ENCODE results near the gene ZNF689. TPM values are rescaled to one million over a fixed set of nuclear protein-coding genes. Genes with fewer than 3 reads are reported as not detected.

Gene ZNF689
- total and polyA plus RNA-seq, 2 of the 13 experiments (the other 11 are each of a cell fraction or from before 2014, with no cell fraction given) = 9.7 to 19.5 TPM

- no peak for TF ChIP-seq CEBPB (IDR thresholded peaks at IDR 0.05; ENCODE audit: borderline replicate concordance, low read depth, low read length)
- no peak for TF ChIP-seq ZNF549 (CRISPR knock-in tag; IDR thresholded peaks at IDR 0.05)
- no peak for TF ChIP-seq ZNF644 (CRISPR knock-in tag; IDR thresholded peaks at IDR 0.05; ENCODE audit: low read depth)
- no peak for TF ChIP-seq ZNF841 (CRISPR knock-in tag; IDR thresholded peaks at IDR 0.05; ENCODE audit: borderline replicate concordance)
- peak; percentile 27; the same call in 1 of the 2 replicates for TF ChIP-seq ZBTB10 (CRISPR knock-in tag; IDR thresholded peaks at IDR 0.05; ENCODE audit: borderline replicate concordance)
- peak; percentile 29; the same call in 1 of the 2 replicates for TF ChIP-seq HDAC2 (CRISPR knock-in tag; IDR thresholded peaks at IDR 0.05)
- no peak for TF ChIP-seq NONO (IDR thresholded peaks at IDR 0.05)
- TF ChIP-seq NONO (CRISPR knock-in tag; conservative IDR thresholded peaks at IDR 0.05) = peak; percentile 93
- TF ChIP-seq MLXIP (CRISPR knock-in tag; IDR thresholded peaks at IDR 0.05; ENCODE audit: borderline replicate concordance) = no peak
- TF ChIP-seq ERF (CRISPR knock-in tag; IDR thresholded peaks at IDR 0.05) = peak; percentile 86; the same call in 1 of the 2 replicates
- no peak for TF ChIP-seq FUBP1 (CRISPR knock-in tag; IDR thresholded peaks at IDR 0.05; ENCODE audit: borderline replicate concordance)
- TF ChIP-seq, protein P1, sequence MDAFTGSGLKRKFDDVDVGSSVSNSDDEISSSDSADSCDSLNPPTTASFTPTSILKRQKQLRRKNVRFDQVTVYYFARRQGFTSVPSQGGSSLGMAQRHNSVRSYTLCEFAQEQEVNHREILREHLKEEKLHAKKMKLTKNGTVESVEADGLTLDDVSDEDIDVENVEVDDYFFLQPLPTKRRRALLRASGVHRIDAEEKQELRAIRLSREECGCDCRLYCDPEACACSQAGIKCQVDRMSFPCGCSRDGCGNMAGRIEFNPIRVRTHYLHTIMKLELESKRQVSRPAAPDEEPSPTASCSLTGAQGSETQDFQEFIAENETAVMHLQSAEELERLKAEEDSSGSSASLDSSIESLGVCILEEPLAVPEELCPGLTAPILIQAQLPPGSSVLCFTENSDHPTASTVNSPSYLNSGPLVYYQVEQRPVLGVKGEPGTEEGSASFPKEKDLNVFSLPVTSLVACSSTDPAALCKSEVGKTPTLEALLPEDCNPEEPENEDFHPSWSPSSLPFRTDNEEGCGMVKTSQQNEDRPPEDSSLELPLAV (CRISPR knock-in tag; conservative IDR thresholded peaks at IDR 0.05; ENCODE audit: low read depth) = no peak
- TF ChIP-seq TEAD3 (CRISPR knock-in tag; optimal IDR thresholded peaks at IDR 0.05; ENCODE audit: borderline replicate concordance) = peak; percentile 13
- TF ChIP-seq ZBTB7B (CRISPR knock-in tag; IDR thresholded peaks at IDR 0.05) = peak; percentile 38
- TF ChIP-seq TCF7 (IDR thresholded peaks at IDR 0.05; ENCODE audit: low read depth) = 0 out of 2 replicates have a peak, but pooled peaks have one; percentile 12
- TF ChIP-seq ZNF598 (CRISPR knock-in tag; IDR thresholded peaks at IDR 0.05; ENCODE audit: borderline replicate concordance) = no peak; the same call in none of the 2 replicates
- TF ChIP-seq ZNF567 (CRISPR knock-in tag; IDR thresholded peaks at IDR 0.05; ENCODE audit: borderline replicate concordance) = no peak
- no peak; the same call in 1 of the 2 replicates for TF ChIP-seq SP140L (CRISPR knock-in tag; IDR thresholded peaks at IDR 0.05; ENCODE audit: borderline replicate concordance)
Measured at GRCh38 chr16:30557957-30558788, 52.0 kb downstream of the ZNF689 start, which contains the start of gene ZNF764 (continued).

Measured in HepG2 (cell line).